SKM-1 (cell line): Measurements from ENCODE around the gene ABHD18.
"Not testable (repeated sequence)": the region's sequence is repeated elsewhere in the genome, so short reads cannot be mapped to it uniquely, and the experiment has no call there.

Experiments used
- DNase-seq: peaks from one replicate; lab custom pipeline; 2025; ENCODE audit not compliant: unreplicated experiment; lab: John Stamatoyannopoulos, UW

ABHD18 gene

GRCh38 chr4:128061566-128062536 is 96.6 kb downstream of the ABHD18 start:
- no peak for DNase-seq

DNA sequence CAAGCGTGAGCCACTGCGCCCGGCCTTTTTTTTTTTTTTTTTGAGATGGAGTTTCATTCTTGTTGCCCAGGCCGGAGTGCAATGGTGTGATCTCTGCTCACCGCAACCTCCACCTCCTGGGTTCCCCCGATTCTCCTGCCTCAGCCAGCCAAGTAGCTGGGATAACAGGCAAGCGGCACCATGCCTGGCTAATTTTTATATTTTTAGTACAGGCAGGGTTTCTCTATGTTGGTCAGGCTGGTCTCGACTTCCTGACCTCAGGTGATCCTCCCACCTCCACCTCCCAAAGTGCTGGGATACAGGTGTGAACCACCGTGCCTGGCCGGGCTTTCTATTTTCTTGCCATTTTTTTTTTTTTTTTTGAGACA is 101.2 kb downstream of the ABHD18 start:
- not testable (repeated sequence) for DNase-seq

DNA sequence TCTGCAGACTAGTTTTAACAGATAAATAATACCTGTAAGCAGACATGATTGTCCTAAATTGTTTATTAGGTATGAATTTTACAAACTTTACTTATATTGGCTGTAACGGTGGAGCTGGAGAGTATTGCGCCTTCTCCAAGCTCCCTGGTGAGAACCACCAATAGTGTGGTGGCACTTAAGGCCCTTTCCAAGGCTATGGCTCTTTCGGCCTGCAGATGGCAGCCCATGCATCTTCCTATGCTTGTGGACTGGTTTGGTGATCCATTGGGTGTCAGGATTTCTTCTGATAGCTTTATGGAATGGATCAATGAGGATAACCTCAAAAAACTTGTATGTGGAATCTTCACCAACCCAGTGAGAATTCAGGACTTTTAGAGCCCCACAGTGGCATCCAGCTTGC is 103.7 kb downstream of the ABHD18 start:
- peak; percentile 7 for DNase-seq

- DNase-seq, result no peak
These were observed 111.3 kb downstream of the ABHD18 start for GRCh38 chr4:128076464-128076863.
